Measurements from ENCODE around the gene DRC7. TPM values are rescaled to one million over a fixed set of nuclear protein-coding genes. Genes with fewer than 3 reads are reported as not detected.
A peak's percentile ranks its signal among the peaks of the same experiment; 100 is the strongest.

The DRC7 gene
- total RNA-seq, 1 donor from 2014 or later: not detected

GRCh38 chr16:57658130-57658877 lies 36.3 kb upstream of the DRC7 start:
- H3K36me3 Mint-ChIP-seq (ENCODE audit: low read depth): peaks cover 9% of the 10 kb centered on the region
- H3K9me3 Mint-ChIP-seq (ENCODE audit: low read depth): no peaks in the 10 kb centered on the region
- H3K4me1 Mint-ChIP-seq (ENCODE audit: low read depth): peaks cover 16% of the 10 kb centered on the region
- no peak overlapping the region for H3K27ac Mint-ChIP-seq (ENCODE audit: unreplicated experiment)
- H3K27me3 Mint-ChIP-seq (ENCODE audit: low read depth): no peaks in the 10 kb centered on the region
- H3K4me3 Mint-ChIP-seq (ENCODE audit: unreplicated experiment): no peak overlapping the region
- DNase-seq (ENCODE audit: low spot score): no peak
- TF ChIP-seq CTCF (IDR thresholded peaks at IDR 0.05): no peak

GRCh38 chr16:57658878-57659674 lies 35.5 kb upstream of the DRC7 start:
- H3K4me1 Mint-ChIP-seq (ENCODE audit: low read depth): peaks cover 8% of the 10 kb centered on the region
- H3K4me3 Mint-ChIP-seq (ENCODE audit: unreplicated experiment): no peak overlapping the region
- TF ChIP-seq CTCF (IDR thresholded peaks at IDR 0.05): no peak
- H3K9me3 Mint-ChIP-seq (ENCODE audit: low read depth): no peaks in the 10 kb centered on the region
- peaks cover 9% of the 10 kb centered on the region for H3K36me3 Mint-ChIP-seq (ENCODE audit: low read depth)
- H3K27me3 Mint-ChIP-seq (ENCODE audit: low read depth): no peaks in the 10 kb centered on the region
- no peak for DNase-seq (ENCODE audit: low spot score)
- no peak overlapping the region for H3K27ac Mint-ChIP-seq (ENCODE audit: unreplicated experiment)

GRCh38 chr16:57660715-57661463 lies 33.7 kb upstream of the DRC7 start:
- no peak for TF ChIP-seq CTCF (IDR thresholded peaks at IDR 0.05)
- no peak overlapping the region for H3K27ac Mint-ChIP-seq (ENCODE audit: unreplicated experiment)
- no peak overlapping the region for H3K4me3 Mint-ChIP-seq (ENCODE audit: unreplicated experiment)
- H3K4me1 Mint-ChIP-seq (ENCODE audit: low read depth): no peaks in the 10 kb centered on the region
- no peaks in the 10 kb centered on the region for H3K27me3 Mint-ChIP-seq (ENCODE audit: low read depth)
- no peaks in the 10 kb centered on the region for H3K9me3 Mint-ChIP-seq (ENCODE audit: low read depth)
- DNase-seq (ENCODE audit: low spot score): peak; percentile 78
- peaks cover 15% of the 10 kb centered on the region for H3K36me3 Mint-ChIP-seq (ENCODE audit: low read depth)

GRCh38 chr16:57661510-57661909 lies 33.1 kb upstream of the DRC7 start:
- no peak for DNase-seq (ENCODE audit: low spot score)
- peaks cover 15% of the 10 kb centered on the region for H3K36me3 Mint-ChIP-seq (ENCODE audit: low read depth)
- H3K27ac Mint-ChIP-seq (ENCODE audit: unreplicated experiment): no peak overlapping the region
- H3K4me1 Mint-ChIP-seq (ENCODE audit: low read depth): no peaks in the 10 kb centered on the region
- no peak for TF ChIP-seq CTCF (IDR thresholded peaks at IDR 0.05)
- H3K27me3 Mint-ChIP-seq (ENCODE audit: low read depth): no peaks in the 10 kb centered on the region
- H3K9me3 Mint-ChIP-seq (ENCODE audit: low read depth): no peaks in the 10 kb centered on the region
- H3K4me3 Mint-ChIP-seq (ENCODE audit: unreplicated experiment): no peak overlapping the region

All from chondrocyte (in vitro differentiated cells).